ENCODE measurements around the gene CYLC1. TPM values are rescaled to one million over a fixed set of nuclear protein-coding genes. Genes with fewer than 3 reads are reported as not detected.

CYLC1 gene
- total RNA-seq (2014; rRNA removed; shearing (Covaris generic)), result not detected in 2 replicates

GRCh38 chrX:83860846-83861245 lies at the start of gene CYLC1:
Gene CYLC1 (plus strand): TSS chrX:83861146. CDS start chrX:83861183, 37 bp downstream.
- DNase-seq (ENCODE audit: low read depth in 1 of 2, low spot score in 2 of 2), result no peak
- no peaks in the 10 kb centered on the region for H3K9me3 ChIP-seq (replicated peaks)
- H3K27ac ChIP-seq, result no peak within 1 kb of the TSS
- H3K36me3 ChIP-seq, result no peaks in the 10 kb centered on the region
- H3K4me1 ChIP-seq (replicated peaks), result no peaks in the 10 kb centered on the region
- H3K4me3 ChIP-seq, result no peak within 1 kb of the TSS
- no peaks in the 10 kb centered on the region for H3K27me3 ChIP-seq (replicated peaks)

GRCh38 chrX:83819304-83819703 lies 41.6 kb upstream of the CYLC1 start:
- H3K36me3 ChIP-seq, result no peaks in the 10 kb centered on the region

GRCh38 chrX:83829874-83830273 lies 31.1 kb upstream of the CYLC1 start:
- Histone ChIP-seq H3K4me1 (replicated peaks) (no peaks in the 10 kb centered on the region), H3K36me3 (no peaks in the 10 kb centered on the region), H3K27me3 (replicated peaks) (no peaks in the 10 kb centered on the region), H3K27ac (no peak overlapping the region), H3K9me3 (replicated peaks) (no peaks in the 10 kb centered on the region), H3K4me3 (no peak overlapping the region)
- DNase-seq (ENCODE audit: low read depth in 1 of 2, low spot score in 2 of 2), result no peak

More at GRCh38 chrX:83819304-83819703, 41.6 kb upstream of the CYLC1 start:
- Histone ChIP-seq H3K27ac (no peak overlapping the region), H3K4me1 (replicated peaks) (no peaks in the 10 kb centered on the region), H3K9me3 (replicated peaks) (no peaks in the 10 kb centered on the region), H3K4me3 (no peak overlapping the region), H3K27me3 (replicated peaks) (no peaks in the 10 kb centered on the region)
- DNase-seq (ENCODE audit: low read depth in 1 of 2, low spot score in 2 of 2), result no peak

GRCh38 chrX:83845397-83845796 lies 15.5 kb upstream of the CYLC1 start:
- no peaks in the 10 kb centered on the region for H3K27me3 ChIP-seq (replicated peaks)
- no peaks in the 10 kb centered on the region for H3K4me1 ChIP-seq (replicated peaks)
- no peaks in the 10 kb centered on the region for H3K36me3 ChIP-seq
- H3K27ac ChIP-seq, result no peak overlapping the region
- DNase-seq (ENCODE audit: low read depth in 1 of 2, low spot score in 2 of 2), result no peak
- H3K4me3 ChIP-seq, result no peak overlapping the region
- no peaks in the 10 kb centered on the region for H3K9me3 ChIP-seq (replicated peaks)

GRCh38 chrX:83847339-83847738 lies 13.6 kb upstream of the CYLC1 start:
- no peaks in the 10 kb centered on the region for H3K27me3 ChIP-seq (replicated peaks)
- no peak overlapping the region for H3K27ac ChIP-seq
- H3K9me3 ChIP-seq (replicated peaks), result no peaks in the 10 kb centered on the region
- no peaks in the 10 kb centered on the region for H3K36me3 ChIP-seq
- no peaks in the 10 kb centered on the region for H3K4me1 ChIP-seq (replicated peaks)
- no peak overlapping the region for H3K4me3 ChIP-seq
- DNase-seq (ENCODE audit: low read depth in 1 of 2, low spot score in 2 of 2), result no peak

- Histone ChIP-seq H3K4me1 (replicated peaks) (no peaks in the 10 kb centered on the region), H3K27me3 (replicated peaks) (no peaks in the 10 kb centered on the region), H3K27ac (no peak overlapping the region), H3K36me3 (no peaks in the 10 kb centered on the region), H3K4me3 (no peak overlapping the region), H3K9me3 (replicated peaks) (no peaks in the 10 kb centered on the region)
- DNase-seq (ENCODE audit: low read depth in 1 of 2, low spot score in 2 of 2), result no peak
These were observed 27.6 kb downstream of the CYLC1 start for GRCh38 chrX:83888585-83888984.

GRCh38 chrX:83892433-83892832 lies 31.5 kb downstream of the CYLC1 start:
- Histone ChIP-seq H3K36me3 (no peaks in the 10 kb centered on the region), H3K9me3 (replicated peaks) (no peaks in the 10 kb centered on the region), H3K4me3 (no peak overlapping the region), H3K27me3 (replicated peaks) (no peaks in the 10 kb centered on the region), H3K4me1 (replicated peaks) (no peaks in the 10 kb centered on the region), H3K27ac (no peak overlapping the region)
- DNase-seq (ENCODE audit: low read depth in 1 of 2, low spot score in 2 of 2), result no peak

GRCh38 chrX:83906921-83907320 lies 46.0 kb downstream of the CYLC1 start:
- no peak overlapping the region for H3K27ac ChIP-seq
- H3K36me3 ChIP-seq, result no peaks in the 10 kb centered on the region
- H3K4me3 ChIP-seq, result no peak overlapping the region
- DNase-seq (ENCODE audit: low read depth in 1 of 2, low spot score in 2 of 2), result no peak
- H3K9me3 ChIP-seq (replicated peaks), result no peaks in the 10 kb centered on the region
- no peaks in the 10 kb centered on the region for H3K27me3 ChIP-seq (replicated peaks)
- H3K4me1 ChIP-seq (replicated peaks), result no peaks in the 10 kb centered on the region

GRCh38 chrX:83916525-83916924 lies 55.6 kb downstream of the CYLC1 start:
- Histone ChIP-seq H3K9me3 (replicated peaks) (no peaks in the 10 kb centered on the region), H3K4me3 (no peak overlapping the region), H3K27ac (no peak overlapping the region), H3K27me3 (replicated peaks) (no peaks in the 10 kb centered on the region), H3K4me1 (replicated peaks) (no peaks in the 10 kb centered on the region), H3K36me3 (no peaks in the 10 kb centered on the region)
- DNase-seq (ENCODE audit: low read depth in 1 of 2, low spot score in 2 of 2), result peak in 1 of 2 experiments; percentile 0

GRCh38 chrX:83934220-83934619 lies 73.3 kb downstream of the CYLC1 start:
- no peaks in the 10 kb centered on the region for H3K27me3 ChIP-seq (replicated peaks)
- DNase-seq (ENCODE audit: low read depth in 1 of 2, low spot score in 2 of 2), result no peak
- H3K4me1 ChIP-seq (replicated peaks), result no peaks in the 10 kb centered on the region
- H3K27ac ChIP-seq, result no peak overlapping the region
- H3K4me3 ChIP-seq, result no peak overlapping the region
- H3K36me3 ChIP-seq, result no peaks in the 10 kb centered on the region
- H3K9me3 ChIP-seq (replicated peaks), result no peaks in the 10 kb centered on the region

All from SJSA1 (cell line).